HG03159 (cell line): ENCODE results near the gene MYMK.

Source experiments
- ATAC-seq: cut with Tn5 transposase; IDR thresholded peaks from one replicate; pipeline ENCODE4 v1.9.1; 2021; ENCODE audit warnings: mild to moderate bottlenecking, moderate library complexity; ENCODE audit not compliant: unreplicated experiment

The MYMK gene

GRCh38 chr9:133536080-133536479, 11.3 kb upstream of the MYMK start:
- ATAC-seq = no peak

DNA sequence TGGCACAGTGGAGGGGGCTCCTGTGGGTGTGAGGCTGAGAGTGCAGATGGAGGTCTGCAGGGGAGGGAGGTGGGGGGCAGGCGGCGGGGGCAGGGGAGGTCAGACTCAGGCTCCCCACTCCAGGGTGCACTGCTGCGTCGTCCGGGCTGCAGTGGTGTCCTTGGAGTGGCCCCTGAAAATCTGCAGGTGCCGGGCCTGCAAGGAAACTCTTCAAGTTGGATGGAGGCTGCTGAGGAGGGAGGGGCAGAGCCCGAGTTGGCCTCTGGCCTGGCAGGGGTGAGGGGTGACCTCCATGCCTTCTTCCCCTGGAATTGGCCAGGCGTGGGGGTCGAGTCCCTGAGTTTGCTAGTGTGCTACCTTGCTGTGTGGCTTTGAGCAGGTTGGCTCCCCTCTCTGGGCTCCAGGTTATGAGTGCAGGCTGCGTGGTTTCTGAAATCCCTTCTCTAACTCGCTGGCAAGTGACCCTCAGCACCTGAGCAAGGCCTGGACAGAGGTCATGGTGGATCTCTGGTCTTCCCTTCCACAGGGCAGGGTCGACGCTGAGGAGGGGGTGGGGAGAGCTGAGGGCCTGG, 10.6 kb upstream of the MYMK start:
- ATAC-seq = no peak

GRCh38 chr9:133534346-133535291, 9.9 kb upstream of the MYMK start, which contains the start of gene ADAMTSL2:
Gene ADAMTSL2, plus strand, starts transcription at chr9:133534704. Its CDS starts 2,009 bp downstream, at chr9:133536713.
- no peak for ATAC-seq

GRCh38 chr9:133533857-133534256, 9.1 kb upstream of the MYMK start:
- ATAC-seq = no peak

- ATAC-seq = no peak
Measured at GRCh38 chr9:133532937-133533668, 8.3 kb upstream of the MYMK start.

DNA sequence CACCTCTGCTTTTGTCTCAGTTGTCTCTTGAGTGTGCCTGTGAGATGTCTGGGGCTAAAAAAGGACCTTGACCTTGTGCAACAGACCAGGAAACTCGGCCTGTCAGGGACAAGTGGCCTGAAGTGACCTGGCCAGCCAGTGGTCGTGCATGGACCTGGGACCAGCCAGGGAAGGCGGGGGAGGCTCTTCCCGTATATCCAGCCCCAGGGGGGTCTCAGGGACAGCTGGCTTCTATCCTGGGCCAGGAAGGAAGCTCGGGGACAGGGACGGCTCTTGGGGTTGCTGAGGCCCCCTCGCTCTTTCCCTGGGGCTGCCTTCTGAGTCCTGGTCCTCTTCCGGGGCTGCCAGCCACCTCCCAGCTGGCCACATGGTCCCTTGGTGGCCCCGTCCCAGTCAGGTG, 6.5 kb upstream of the MYMK start:
- no peak for ATAC-seq

DNA sequence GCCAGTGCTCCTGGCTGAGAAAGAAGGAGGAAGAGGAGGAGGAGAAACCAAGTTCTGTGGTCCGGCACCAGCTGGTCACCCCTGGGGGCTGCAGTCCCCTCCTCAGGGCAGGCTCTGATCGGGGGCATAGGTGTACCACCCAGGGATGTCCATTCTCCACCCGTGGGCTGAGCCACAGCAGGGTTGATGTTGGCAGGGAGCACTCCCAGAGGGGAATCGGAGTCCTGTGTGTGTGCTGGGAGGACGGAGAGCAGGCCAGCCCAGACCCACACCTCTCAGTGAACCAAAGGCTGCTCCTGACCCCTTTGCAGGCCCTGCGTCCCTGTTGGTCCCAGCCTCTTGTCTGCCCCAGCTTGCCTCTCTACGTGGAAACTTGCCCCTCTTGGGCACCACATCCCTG, 5.1 kb upstream of the MYMK start:
- no peak for ATAC-seq

GRCh38 chr9:133529457-133529856, 4.7 kb upstream of the MYMK start:
- ATAC-seq = no peak

- no peak for ATAC-seq
Measured at GRCh38 chr9:133528876-133529241, 4.1 kb upstream of the MYMK start.

DNA sequence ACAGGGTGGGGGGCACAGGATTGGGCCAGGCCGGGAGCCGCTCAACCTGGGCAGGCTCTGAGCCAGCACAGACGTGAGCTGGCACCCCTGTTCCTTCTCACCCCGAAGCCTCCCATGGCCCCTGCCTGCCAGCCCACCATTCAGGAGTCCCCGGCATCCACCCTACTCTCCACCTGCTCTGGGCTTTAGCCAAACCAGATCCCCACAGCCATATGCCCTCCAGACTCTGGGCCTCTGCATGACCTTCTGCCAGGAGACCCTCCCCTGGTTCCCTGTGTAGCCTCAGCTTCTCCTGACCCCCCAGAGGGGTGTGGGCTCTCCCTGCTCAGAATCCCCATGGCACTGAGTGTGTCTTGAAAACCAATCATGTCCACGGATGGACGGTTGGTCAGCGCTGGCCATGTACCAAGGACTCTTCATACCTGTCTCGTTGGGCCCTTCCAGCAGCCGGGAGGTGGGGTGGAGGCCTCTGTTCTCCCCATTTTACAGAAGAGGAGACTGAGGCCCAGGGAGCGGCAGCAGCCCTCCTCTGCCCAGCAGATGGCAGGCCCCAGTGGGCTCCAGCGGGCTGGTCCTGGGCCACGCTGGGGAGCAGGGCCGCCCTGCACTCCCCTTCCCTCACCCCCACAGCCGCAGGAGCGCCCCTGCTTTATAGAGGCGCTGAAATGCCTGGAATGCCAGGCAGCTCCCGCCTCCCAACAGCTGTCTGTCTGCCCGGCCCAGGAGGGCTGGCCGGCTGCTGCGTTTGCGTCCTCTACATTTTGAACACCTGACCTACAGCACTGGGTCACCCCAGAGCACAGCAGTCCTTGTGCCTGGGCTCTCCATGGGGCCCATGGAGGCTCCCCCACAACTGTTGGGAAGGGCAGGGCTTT, 3.5 kb upstream of the MYMK start:
- ATAC-seq = no peak

GRCh38 chr9:133527444-133527920, 2.7 kb upstream of the MYMK start:
- ATAC-seq = no peak

GRCh38 chr9:133526721-133527321, 2.1 kb upstream of the MYMK start:
- ATAC-seq = no peak

DNA sequence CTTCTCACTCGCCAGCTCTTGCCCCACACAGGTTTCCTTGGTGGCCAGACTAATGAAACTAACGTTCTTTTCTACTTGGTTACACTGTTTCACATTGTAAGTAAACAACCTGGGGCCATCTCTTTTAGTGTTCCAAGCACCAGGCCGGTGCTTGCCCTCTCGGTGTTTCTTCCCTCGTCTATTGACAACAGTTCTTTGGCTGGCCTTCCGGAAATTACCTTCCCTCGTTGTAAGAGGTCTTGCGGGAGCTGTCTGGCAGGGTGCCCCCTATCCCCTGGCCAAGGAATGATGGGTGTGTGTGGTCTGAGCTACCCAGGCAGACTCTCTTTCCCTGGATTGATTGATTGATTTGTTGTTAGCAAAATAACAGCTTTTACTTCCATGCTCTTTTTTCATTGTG, 918 bp upstream of the MYMK start:
- no peak for ATAC-seq

DNA sequence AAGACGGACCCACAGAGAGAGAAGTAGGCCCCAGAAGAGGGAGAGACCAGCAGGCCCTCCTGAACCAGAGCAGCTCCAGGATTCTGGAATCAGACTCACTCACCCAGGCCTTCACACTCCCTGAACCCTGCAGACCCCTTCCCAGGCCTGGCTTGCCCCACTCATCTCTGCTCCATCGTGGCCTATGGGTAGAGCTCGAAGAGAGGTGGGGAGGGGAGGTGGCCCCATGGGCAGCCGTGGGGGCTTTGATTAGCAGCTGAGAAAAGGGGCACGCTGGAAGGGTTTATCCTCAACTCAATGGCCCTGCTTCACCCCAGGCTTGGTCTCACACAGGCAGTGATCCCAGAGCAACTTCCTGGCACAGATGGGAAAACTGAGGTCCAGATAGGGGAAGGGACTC, 613 bp downstream of the MYMK start:
- ATAC-seq = no peak

GRCh38 chr9:133523106-133523505, 1.7 kb downstream of the MYMK start:
- ATAC-seq = no peak

DNA sequence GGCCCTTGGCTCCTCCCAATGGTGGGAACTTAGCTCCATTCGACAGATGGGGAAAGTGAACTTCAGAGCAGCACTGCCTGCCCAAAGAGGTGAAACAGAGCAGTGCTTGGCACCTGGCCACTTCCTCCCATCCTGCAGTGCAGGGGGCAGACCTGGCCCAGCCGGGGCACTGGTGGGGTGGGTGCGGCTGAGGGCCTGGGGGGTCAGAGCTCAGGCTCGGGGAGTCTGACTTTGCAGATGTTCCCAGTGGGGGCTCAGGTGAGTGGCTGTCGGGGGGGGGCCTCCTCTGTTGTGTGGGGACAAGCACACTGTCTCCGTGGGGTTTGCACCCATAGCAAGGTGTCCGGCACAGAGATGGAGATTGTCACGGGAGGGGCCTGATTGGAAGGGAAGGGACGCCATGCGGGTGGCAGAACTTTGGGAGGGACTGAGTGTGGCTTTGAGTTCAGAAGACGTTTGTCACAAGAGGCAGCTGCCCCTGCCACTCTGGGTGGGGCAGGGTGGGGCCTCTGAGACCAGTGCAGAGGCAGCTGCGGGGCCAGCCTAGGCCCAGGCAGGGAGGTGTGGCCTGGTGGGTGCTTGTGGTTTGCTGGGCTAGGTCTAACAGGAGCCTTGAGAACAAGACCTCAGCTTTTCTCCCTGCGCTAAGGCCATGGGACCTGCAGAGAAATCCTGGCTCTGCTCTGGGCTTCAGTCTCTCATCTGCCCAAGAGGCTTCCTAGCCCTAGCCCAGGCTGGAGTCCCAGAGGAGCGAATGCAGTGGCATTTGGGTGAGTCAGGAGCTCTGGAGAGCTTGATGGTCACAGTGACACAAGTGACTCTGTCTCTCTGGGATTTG, 2.5 kb downstream of the MYMK start:
- no peak for ATAC-seq

- no peak for ATAC-seq
Measured at GRCh38 chr9:133521122-133522072, 3.4 kb downstream of the MYMK start.

DNA sequence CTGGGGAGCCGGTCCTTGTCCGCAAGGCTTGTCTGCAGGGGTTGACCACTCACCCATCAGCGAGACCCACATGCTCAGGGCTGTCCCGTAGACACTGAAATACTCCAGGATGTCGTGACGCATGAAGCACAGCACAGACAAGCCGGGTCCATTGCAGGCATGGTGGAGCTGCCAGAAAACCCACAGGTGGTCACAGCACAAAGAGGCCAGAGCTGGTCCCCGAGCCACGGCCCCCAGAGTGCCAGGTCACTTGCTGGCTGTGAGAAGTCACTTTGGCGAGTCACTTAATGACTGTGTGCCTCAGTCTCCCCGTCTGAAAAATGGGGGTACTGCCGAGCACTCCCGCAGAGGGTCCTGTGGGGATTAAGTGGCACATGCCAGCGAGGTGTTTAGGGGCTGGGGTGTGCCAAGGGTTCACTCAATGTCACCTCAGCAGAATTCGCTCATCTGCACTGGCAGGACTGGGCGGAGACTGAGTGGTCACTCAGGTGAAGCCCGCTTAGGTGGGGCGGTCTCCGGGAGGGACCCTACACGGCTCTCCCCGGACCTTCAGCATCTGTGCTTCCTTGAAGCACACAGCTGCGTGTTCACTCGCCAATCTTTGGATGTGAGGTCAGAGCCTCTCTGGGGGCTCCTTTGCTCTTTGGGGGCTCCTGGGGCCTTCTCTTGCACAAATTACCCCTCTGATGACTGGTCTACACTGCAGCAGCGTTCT, 4.5 kb downstream of the MYMK start:
- no peak for ATAC-seq
